ENCODE data around the gene KANSL1L.
A peak's percentile ranks its signal among the peaks of the same experiment; 100 is the strongest.

KANSL1L gene

GRCh38 chr2:210203147-210203546 is 31.9 kb upstream of the KANSL1L start:
- Histone ChIP-seq H3K4me3 (ENCODE audit: low read depth, low read length) (no peak overlapping the region), H3K4me1 (no peaks in the 10 kb centered on the region), H3K27me3 (peaks cover 9% of the 10 kb centered on the region), H3K9me3 (no peaks in the 10 kb centered on the region), H3K36me3 (no peaks in the 10 kb centered on the region)
- DNase-seq: no peak
- TF ChIP-seq, protein P1, sequence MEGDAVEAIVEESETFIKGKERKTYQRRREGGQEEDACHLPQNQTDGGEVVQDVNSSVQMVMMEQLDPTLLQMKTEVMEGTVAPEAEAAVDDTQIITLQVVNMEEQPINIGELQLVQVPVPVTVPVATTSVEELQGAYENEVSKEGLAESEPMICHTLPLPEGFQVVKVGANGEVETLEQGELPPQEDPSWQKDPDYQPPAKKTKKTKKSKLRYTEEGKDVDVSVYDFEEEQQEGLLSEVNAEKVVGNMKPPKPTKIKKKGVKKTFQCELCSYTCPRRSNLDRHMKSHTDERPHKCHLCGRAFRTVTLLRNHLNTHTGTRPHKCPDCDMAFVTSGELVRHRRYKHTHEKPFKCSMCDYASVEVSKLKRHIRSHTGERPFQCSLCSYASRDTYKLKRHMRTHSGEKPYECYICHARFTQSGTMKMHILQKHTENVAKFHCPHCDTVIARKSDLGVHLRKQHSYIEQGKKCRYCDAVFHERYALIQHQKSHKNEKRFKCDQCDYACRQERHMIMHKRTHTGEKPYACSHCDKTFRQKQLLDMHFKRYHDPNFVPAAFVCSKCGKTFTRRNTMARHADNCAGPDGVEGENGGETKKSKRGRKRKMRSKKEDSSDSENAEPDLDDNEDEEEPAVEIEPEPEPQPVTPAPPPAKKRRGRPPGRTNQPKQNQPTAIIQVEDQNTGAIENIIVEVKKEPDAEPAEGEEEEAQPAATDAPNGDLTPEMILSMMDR (IDR thresholded peaks at IDR 0.05; ENCODE audit: low read depth, low read length): no peak

DNA sequence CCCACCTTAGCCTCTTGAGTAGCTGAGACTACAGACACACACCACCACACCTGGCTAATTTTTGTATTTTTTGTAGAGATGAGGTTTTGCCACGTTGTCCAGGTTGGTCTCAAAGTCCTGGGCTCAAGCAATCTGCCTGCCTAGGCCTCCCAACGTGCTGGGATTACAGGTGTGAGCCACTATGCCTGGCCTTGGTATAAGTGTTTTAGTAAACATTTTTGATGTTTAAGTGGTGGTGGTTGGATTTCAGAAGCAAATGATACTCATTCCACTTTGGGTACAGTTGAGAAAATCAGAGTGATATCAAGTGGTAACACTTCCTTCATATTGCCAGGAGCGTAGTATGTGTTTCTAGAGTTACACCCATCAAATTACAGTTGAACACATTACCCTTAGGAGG is 28.6 kb upstream of the KANSL1L start:
- DNase-seq: no peak
- no peaks in the 10 kb centered on the region for H3K36me3 ChIP-seq
- TF ChIP-seq, protein P1 (IDR thresholded peaks at IDR 0.05; ENCODE audit: low read depth, low read length): 0 out of 2 replicates have a peak, but pooled peaks have one; percentile 2

GRCh38 chr2:210199186-210199765 is 28.1 kb upstream of the KANSL1L start:
- Histone ChIP-seq H3K4me3 (ENCODE audit: low read depth, low read length) (no peak overlapping the region), H3K9me3 (no peaks in the 10 kb centered on the region), H3K4me1 (no peaks in the 10 kb centered on the region), H3K27me3 (peaks cover 6% of the 10 kb centered on the region), H3K36me3 (no peaks in the 10 kb centered on the region)
- no peak for DNase-seq
- TF ChIP-seq, protein P1 (IDR thresholded peaks at IDR 0.05; ENCODE audit: low read depth, low read length): peak; percentile 68

More for the DNA sequence above, 28.6 kb upstream of the KANSL1L start:
- peaks cover 9% of the 10 kb centered on the region for H3K27me3 ChIP-seq
- H3K9me3 ChIP-seq: no peaks in the 10 kb centered on the region
- no peaks in the 10 kb centered on the region for H3K4me1 ChIP-seq
- H3K4me3 ChIP-seq (ENCODE audit: low read depth, low read length): no peak overlapping the region

DNA sequence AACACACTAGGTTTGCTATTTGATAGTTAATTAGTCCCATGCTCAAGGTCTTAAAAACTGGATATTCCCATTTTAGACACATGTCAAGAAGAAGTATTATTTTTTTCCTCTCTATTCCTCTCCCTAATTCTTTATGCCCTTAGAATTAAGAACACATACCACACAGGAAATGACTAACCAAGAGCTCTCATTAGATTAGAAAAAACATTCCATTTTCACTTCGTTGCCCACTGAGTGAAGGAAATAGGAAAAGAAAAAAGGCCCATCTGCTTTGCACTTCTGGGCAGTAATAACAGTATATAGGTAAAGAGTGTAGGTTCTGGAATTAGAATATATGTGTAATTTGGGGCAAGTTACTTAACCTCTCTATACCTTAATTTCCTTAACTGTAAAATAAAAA is 27.1 kb upstream of the KANSL1L start:
- TF ChIP-seq, protein P1 (IDR thresholded peaks at IDR 0.05; ENCODE audit: low read depth, low read length): no peak
- Histone ChIP-seq H3K36me3 (no peaks in the 10 kb centered on the region), H3K27me3 (peaks cover 6% of the 10 kb centered on the region), H3K9me3 (no peaks in the 10 kb centered on the region), H3K4me1 (no peaks in the 10 kb centered on the region), H3K4me3 (ENCODE audit: low read depth, low read length) (no peak overlapping the region)
- no peak for DNase-seq

GRCh38 chr2:210197720-210198119 is 26.5 kb upstream of the KANSL1L start:
- Histone ChIP-seq H3K9me3 (no peaks in the 10 kb centered on the region), H3K4me1 (no peaks in the 10 kb centered on the region), H3K27me3 (peaks cover 6% of the 10 kb centered on the region), H3K4me3 (ENCODE audit: low read depth, low read length) (no peak overlapping the region), H3K36me3 (no peaks in the 10 kb centered on the region)
- TF ChIP-seq, protein P1 (IDR thresholded peaks at IDR 0.05; ENCODE audit: low read depth, low read length): no peak
- no peak for DNase-seq

- no peaks in the 10 kb centered on the region for H3K36me3 ChIP-seq
- no peaks in the 10 kb centered on the region for H3K27me3 ChIP-seq
- peak; percentile 29 for DNase-seq
- TF ChIP-seq, protein P1 (IDR thresholded peaks at IDR 0.05; ENCODE audit: low read depth, low read length): peak; percentile 74
- peak overlapping the region; percentile 62 for H3K4me3 ChIP-seq (ENCODE audit: low read depth, low read length)
- no peaks in the 10 kb centered on the region for H3K4me1 ChIP-seq
- no peaks in the 10 kb centered on the region for H3K9me3 ChIP-seq
Measured at GRCh38 chr2:210195101-210195852, 24.1 kb upstream of the KANSL1L start.
